ENCODE measurements around the gene GRIK5.

DNA sequence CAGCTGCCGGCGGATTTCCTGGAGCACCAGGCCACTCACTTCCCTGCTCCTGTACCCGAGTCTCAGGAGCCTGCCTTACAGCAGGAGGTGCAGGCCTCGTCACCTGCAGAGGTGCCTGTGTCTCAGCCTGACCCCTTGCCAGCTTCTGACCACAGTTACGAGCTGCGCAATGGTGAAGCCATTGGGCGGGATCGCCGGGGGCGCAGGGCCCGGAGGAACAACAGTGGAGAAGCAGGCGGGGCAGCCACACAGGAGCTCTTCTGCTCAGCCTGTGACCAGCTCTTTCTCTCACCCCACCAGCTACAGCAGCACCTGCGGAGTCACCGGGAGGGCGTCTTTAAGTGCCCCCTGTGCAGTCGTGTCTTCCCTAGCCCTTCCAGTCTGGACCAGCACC is 9.3 kb upstream of the GRIK5 start:
- TF ChIP-seq, protein P1, sequence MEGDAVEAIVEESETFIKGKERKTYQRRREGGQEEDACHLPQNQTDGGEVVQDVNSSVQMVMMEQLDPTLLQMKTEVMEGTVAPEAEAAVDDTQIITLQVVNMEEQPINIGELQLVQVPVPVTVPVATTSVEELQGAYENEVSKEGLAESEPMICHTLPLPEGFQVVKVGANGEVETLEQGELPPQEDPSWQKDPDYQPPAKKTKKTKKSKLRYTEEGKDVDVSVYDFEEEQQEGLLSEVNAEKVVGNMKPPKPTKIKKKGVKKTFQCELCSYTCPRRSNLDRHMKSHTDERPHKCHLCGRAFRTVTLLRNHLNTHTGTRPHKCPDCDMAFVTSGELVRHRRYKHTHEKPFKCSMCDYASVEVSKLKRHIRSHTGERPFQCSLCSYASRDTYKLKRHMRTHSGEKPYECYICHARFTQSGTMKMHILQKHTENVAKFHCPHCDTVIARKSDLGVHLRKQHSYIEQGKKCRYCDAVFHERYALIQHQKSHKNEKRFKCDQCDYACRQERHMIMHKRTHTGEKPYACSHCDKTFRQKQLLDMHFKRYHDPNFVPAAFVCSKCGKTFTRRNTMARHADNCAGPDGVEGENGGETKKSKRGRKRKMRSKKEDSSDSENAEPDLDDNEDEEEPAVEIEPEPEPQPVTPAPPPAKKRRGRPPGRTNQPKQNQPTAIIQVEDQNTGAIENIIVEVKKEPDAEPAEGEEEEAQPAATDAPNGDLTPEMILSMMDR (IDR thresholded peaks at IDR 0.05; ENCODE audit: low read length): no peak
- no peak for TF ChIP-seq EZH2 (IDR thresholded peaks at IDR 0.05; ENCODE audit: borderline replicate concordance, low read length)

All from OCI-LY1 (cell line).